GM12878 (cell line): ENCODE results near the gene SNX12. TPM values are rescaled to one million over a fixed set of nuclear protein-coding genes. Genes with fewer than 3 reads are reported as not detected.

Source experiments
- ATAC-seq: fragments of 200-7000 bp; cut with Tn5 transposase; 3 replicates; pipeline ENCODE4 v1.9.1; 2020; ENCODE audit warnings: mild to moderate bottlenecking, moderate library complexity
- BruUV-seq: library from RNA; stranded (reverse); fragments of 400-500 nt; replicated peaks from 2 replicates; lab custom pipeline; 2021; lab: Mats Ljungman, UMichigan
- CTCF ChIA-PET: fragments of 300-600 bp; sonication (Branson Sonifier 250); formaldehyde crosslinking; extraction: SDS; loops from one replicate; lab custom pipeline; 2021; ENCODE audit warnings: inconsistent platforms; lab: Yijun Ruan, JAX
- POLR2A ChIA-PET: fragments of 350-600 bp; formaldehyde crosslinking; extraction: SDS; loops from one replicate; lab custom pipeline; 2021; ENCODE audit warnings: inconsistent platforms; lab: Charles Lee
- RAD21 ChIA-PET: fragments of 300-600 bp; sonication (Branson Sonifier 250); formaldehyde crosslinking; loops from one replicate; lab custom pipeline; 2023; ENCODE audit warnings: antibody characterized with exemption; ENCODE audit not compliant: unreplicated experiment; lab: Charles Lee
- SMC1A ChIA-PET: fragments of 300-600 bp; sonication (Branson Sonifier 250); formaldehyde crosslinking; loops from one replicate; lab custom pipeline; 2023; ENCODE audit not compliant: unreplicated experiment, uncharacterized antibody; lab: Charles Lee
- DNase-seq: peaks from one replicate; pipeline ENCODE4 v3.0.0-alpha.2; 2011; ENCODE audit warnings: low read depth, low spot score
- FAIRE-seq: peaks from 3 replicates; lab custom pipeline; 2011; peaks lifted over from hg19 to GRCh38; lab: Jason Lieb, UNC
- H2AFZ ChIP-seq: 2 replicates; pipeline ENCODE4 v1.6.0; 2011; ENCODE audit warnings: low read depth, low read length, control low read depth; ENCODE audit not compliant: control insufficient read depth
- H3K27ac ChIP-seq: 2 replicates; pipeline ENCODE4 v1.5.1; 2011; ENCODE audit warnings: control low read depth; ENCODE audit not compliant: control insufficient read depth, insufficient read depth
- H3K27me3 ChIP-seq, 2 experiments: replicated peaks in 1 of 2; 2 replicates each; pipeline versions ENCODE4 v1.6.0 to v1.6.1; 2011; ENCODE audit warnings: low read length in 1 of 2; ENCODE audit not compliant: control insufficient read depth in 2 of 2, insufficient read depth in 2 of 2
- H3K36me3 ChIP-seq, 2 experiments: 2 replicates each; pipeline ENCODE4 v1.5.1; 2011; ENCODE audit warnings: low read length in 1 of 2; ENCODE audit not compliant: control insufficient read depth in 2 of 2, insufficient read depth in 2 of 2
- H3K4me1 ChIP-seq: 2 replicates; pipeline ENCODE4 v1.6.1; 2011; ENCODE audit warnings: mild to moderate bottlenecking, low read length, moderate library complexity, mixed read lengths; ENCODE audit not compliant: control insufficient read depth, insufficient read depth
- H3K4me2 ChIP-seq: 2 replicates; pipeline ENCODE4 v1.6.0; 2011; ENCODE audit warnings: control low read depth; ENCODE audit not compliant: control insufficient read depth, insufficient read depth
- H3K4me3 ChIP-seq: fragments of 200-600 bp; sonication (generic); 2 replicates; pipeline ENCODE4 v1.5.1; 2016
- H3K79me2 ChIP-seq: 2 replicates; pipeline ENCODE4 v1.6.0; 2011; ENCODE audit warnings: low read length; ENCODE audit not compliant: control insufficient read depth, insufficient read depth
- H3K9ac ChIP-seq: 2 replicates; pipeline ENCODE4 v1.8.0; 2011; ENCODE audit warnings: low read length, control low read depth, mixed read lengths; ENCODE audit not compliant: control insufficient read depth, insufficient read depth
- H3K9me3 ChIP-seq: replicated peaks from 3 replicates; pipeline ENCODE4 v1.5.1; 2011; ENCODE audit warnings: mild to moderate bottlenecking, low read length; ENCODE audit not compliant: control insufficient read depth, insufficient read depth
- H4K20me1 ChIP-seq: 2 replicates; pipeline ENCODE4 v1.6.0; 2011; ENCODE audit not compliant: control insufficient read depth, insufficient read depth
- JUNB ChIP-seq: IDR thresholded peaks from 2 replicates; pipeline ENCODE4 v1.6.1; 2016; ENCODE audit warnings: antibody characterized with exemption, mild to moderate bottlenecking
- NRF1 ChIP-seq: conservative IDR thresholded peaks from 2 replicates; pipeline ENCODE4 v1.6.1; 2011; ENCODE audit warnings: mild to moderate bottlenecking, low read depth, low read length, improper control_type of control experiment
- PAX5 ChIP-seq: IDR thresholded peaks from 2 replicates; pipeline ENCODE4 v1.6.1; 2011; ENCODE audit warnings: low read depth, low read length, borderline replicate concordance
- SP1 ChIP-seq: IDR thresholded peaks from one replicate; pipeline ENCODE4 v1.6.1; 2011; ENCODE audit warnings: low read depth, low read length
- STAT1 ChIP-seq: fragments of 450-650 bp; conservative IDR thresholded peaks from 2 replicates; pipeline ENCODE4 v1.6.1; 2014; ENCODE audit warnings: antibody characterized with exemption, mild to moderate bottlenecking
- ZNF217 ChIP-seq: fragments of 450-650 bp; IDR thresholded peaks from 2 replicates; pipeline ENCODE4 v1.6.1; 2017; ENCODE audit warnings: antibody characterized with exemption, mild to moderate bottlenecking
- WGBS: methylation state at CpG from one replicate; pipeline ENCODE4 v1.1.6; 2016; ENCODE audit warnings: low lambda C conversion rate; ENCODE audit not compliant: insufficient replicate concordance, insufficient coverage; ENCODE audit errors: missing lambda C conversion rate; 5-methylcytosine and 5-hydroxymethylcytosine counted together
- in situ Hi-C: fragments of 300-500 bp; cut with MboI; formaldehyde crosslinking; loops from 9 replicates; pipeline ENCODE4 v1.14.3; 2018; ENCODE audit warnings: mixed read lengths
- intact Hi-C: fragments of 100-400 bp; cut with micrococcal nuclease; formaldehyde crosslinking; loops from one replicate; pipeline ENCODE4 v1.14.2; 2022; ENCODE audit not compliant: unreplicated experiment
- polyA plus RNA-seq, 11 experiments: library from polyadenylated mRNA; depleted of rRNA in 4 of 11; unstranded in 6 of 11; stranded (reverse) in 5 of 11; fragments of >200 nt; fragmentation: Nextera tagmentation in 4 of 11; fragmentation: Illumina TruSeq in 1 of 11; extraction: Ambion mirVana in 4 of 11; extraction: Trizol in 1 of 11; gene quantifications; 1 replicate in 1 of 11; 2 replicates in 10 of 11; pipeline versions ENCODE4 v1.2.1 to v1.2.3, GENCODE V29; 2011 to 2016; ENCODE audit warnings: inconsistent platforms in 2 of 11, missing spikeins in 2 of 11, low read depth in 1 of 11
- total RNA-seq, 4 experiments: library from RNA; depleted of rRNA in 3 of 4; stranded (reverse); fragments of >200 nt in 3 of 4; fragmentation: Illumina TruSeq in 1 of 4; extraction: Trizol in 1 of 4; gene quantifications; 2 replicates each; pipeline versions ENCODE4 v1.2.1 to v1.2.3, GENCODE V29; 2013 to 2021

Gene SNX12
- total and polyA plus RNA-seq, 10 of the 15 experiments (the other 5 are each of a cell fraction or from before 2014, with no cell fraction given), result 4.4 to 50.4 (median 34.2) TPM

GRCh38 chrX:71082124-71082647 lies 14.1 kb upstream of the SNX12 start (continued):
- no peak for TF ChIP-seq NRF1
- no peak for TF ChIP-seq STAT1
- TF ChIP-seq SP1, result no peak
- no peak for TF ChIP-seq ZNF217

- H3K36me3 ChIP-seq, result no peaks in the 10 kb centered on the region
- no peaks in the 10 kb centered on the region for H3K9me3 ChIP-seq
- no peak overlapping the region for H3K4me3 ChIP-seq
- H2AFZ ChIP-seq, result no peak overlapping the region
- DNase-seq, result no peak
- H3K4me2 ChIP-seq, result no peak overlapping the region
- no peaks in the 10 kb centered on the region for H3K4me1 ChIP-seq
- TF ChIP-seq PAX5 (no peak), JUNB (peak; percentile 26)
- TF ChIP-seq, all 136 proteins: peak for 1
- 43% methylated on average over 3 of the region's 3 CpGs for WGBS
- Histone ChIP-seq H3K27me3 (no peaks in the 10 kb centered on the region), H3K79me2 (no peaks in the 10 kb centered on the region), H3K27ac (no peak overlapping the region), H3K9ac (no peak overlapping the region), H4K20me1 (no peaks in the 10 kb centered on the region)
- CTCF ChIA-PET, result interaction anchor here (0.6 kb wide), 1 partner anchor 144 kb away, joined by 3 read pairs; no protein-coding TSS in a partner anchor
- POLR2A ChIA-PET, result no interaction called here
- SMC1A ChIA-PET, result no interaction called here
- in situ Hi-C loops (no loop called here), intact Hi-C loops (no loop called here)
- peak; percentile 24 for ATAC-seq
- BruUV-seq, result no TSS peak
- RAD21 ChIA-PET, result no interaction called here
- FAIRE-seq, result no peak
Observed at GRCh38 chrX:71081330-71082123, 13.4 kb upstream of the SNX12 start.
